HG02678 (cell line): ENCODE results near the gene RGL1.

Experiments used
- ATAC-seq: cut with Tn5 transposase; IDR thresholded peaks from one replicate; pipeline ENCODE4 v1.9.1; 2021; ENCODE audit warnings: mild to moderate bottlenecking, moderate library complexity; ENCODE audit not compliant: unreplicated experiment

Gene RGL1

GRCh38 chr1:183859831-183860230 is 54.9 kb downstream of the RGL1 start:
- ATAC-seq = no peak

- no peak for ATAC-seq
These were observed 58.0 kb downstream of the RGL1 start for GRCh38 chr1:183862967-183863366.

GRCh38 chr1:183863852-183864251 is 58.9 kb downstream of the RGL1 start:
- ATAC-seq = no peak

GRCh38 chr1:183864611-183865010 is 59.7 kb downstream of the RGL1 start:
- ATAC-seq = no peak

- ATAC-seq = no peak
These were observed 64.3 kb downstream of the RGL1 start for GRCh38 chr1:183869230-183869629.

- ATAC-seq = no peak
These were observed 64.7 kb downstream of the RGL1 start for GRCh38 chr1:183869664-183870063.

- ATAC-seq = no peak
These were observed 65.6 kb downstream of the RGL1 start for GRCh38 chr1:183870351-183871077.

- no peak for ATAC-seq
These were observed 66.2 kb downstream of the RGL1 start for GRCh38 chr1:183871142-183871541.

- ATAC-seq = no peak
These were observed 66.7 kb downstream of the RGL1 start for GRCh38 chr1:183871601-183872000.

- no peak for ATAC-seq
These were observed 67.5 kb downstream of the RGL1 start for GRCh38 chr1:183872403-183872802.

GRCh38 chr1:183873642-183874041 is 68.7 kb downstream of the RGL1 start:
- ATAC-seq = peak; percentile 54

- no peak for ATAC-seq
These were observed 71.4 kb downstream of the RGL1 start for GRCh38 chr1:183876309-183876708.

- ATAC-seq = peak; percentile 53
These were observed 72.3 kb downstream of the RGL1 start for GRCh38 chr1:183877053-183877720.

- no peak for ATAC-seq
These were observed 74.6 kb downstream of the RGL1 start for GRCh38 chr1:183879494-183879893.

- no peak for ATAC-seq
These were observed 75.0 kb downstream of the RGL1 start for GRCh38 chr1:183879966-183880365.

GRCh38 chr1:183880531-183881243 is 75.8 kb downstream of the RGL1 start:
- no peak for ATAC-seq

GRCh38 chr1:183881387-183882131 is 76.6 kb downstream of the RGL1 start:
- no peak for ATAC-seq

- no peak for ATAC-seq
These were observed 77.6 kb downstream of the RGL1 start for GRCh38 chr1:183882335-183883167.

- ATAC-seq = no peak
These were observed 78.7 kb downstream of the RGL1 start for GRCh38 chr1:183883623-183884022.

- no peak for ATAC-seq
These were observed 79.6 kb downstream of the RGL1 start for GRCh38 chr1:183884526-183884925.
